Measurements from ENCODE around the gene CDC42SE1.

CDC42SE1 gene, protein sequence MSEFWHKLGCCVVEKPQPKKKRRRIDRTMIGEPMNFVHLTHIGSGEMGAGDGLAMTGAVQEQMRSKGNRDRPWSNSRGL

DNA sequence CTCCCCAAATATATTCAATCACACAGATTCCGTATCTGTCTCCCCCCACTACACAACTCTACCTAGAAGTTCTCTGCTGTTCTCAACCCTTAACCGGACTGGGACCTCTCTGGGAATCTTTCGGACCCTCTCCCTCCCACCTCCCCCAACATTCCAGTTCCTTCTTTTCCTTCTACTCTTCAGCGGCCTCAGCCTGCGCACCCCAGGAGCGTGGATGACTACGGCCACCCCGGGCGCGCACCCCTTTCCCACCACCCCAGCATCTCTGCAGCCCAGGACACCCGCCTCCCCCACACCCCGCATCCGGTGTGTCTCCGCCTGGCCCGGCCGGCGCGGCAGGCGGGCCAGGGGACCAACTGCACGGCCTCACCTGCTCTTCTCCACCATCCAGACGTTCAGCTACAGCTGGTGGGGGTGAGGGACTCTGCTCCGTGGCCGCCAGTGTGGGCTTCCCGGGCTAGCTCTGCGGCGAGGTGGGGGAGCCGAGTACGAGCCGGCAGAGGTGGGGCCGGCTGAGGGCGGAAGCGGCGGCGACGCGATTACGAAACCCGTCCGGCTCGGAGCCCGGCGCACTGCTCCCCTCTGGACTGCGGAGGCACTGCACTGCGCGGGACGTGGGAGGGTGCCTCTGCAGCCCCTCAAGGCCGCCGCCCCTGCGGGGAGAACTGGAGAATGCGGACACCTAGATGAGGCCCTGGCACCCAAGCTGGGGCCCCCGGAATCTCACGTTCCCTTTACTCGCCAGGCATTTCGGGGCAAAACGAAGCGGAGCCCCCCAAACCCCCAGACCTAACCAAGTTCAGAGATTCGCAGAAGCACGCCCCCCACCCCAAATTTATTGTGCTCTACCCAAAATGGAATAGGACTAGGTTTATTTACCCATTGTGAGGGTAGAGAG lies at the start of gene CDC42SE1:
Gene CDC42SE1, minus strand, starts transcription at position 514 of the 898 bp plus-strand sequence. CDS start 3,892 bp downstream, outside the sequence.
- Histone ChIP-seq H3K36me3 (ENCODE audit: control insufficient read depth, low read length) (peaks cover 46% of the 10 kb centered on the region), H3K27me3 (ENCODE audit: control insufficient read depth, low read length) (no peaks in the 10 kb centered on the region), H3K9me3 (ENCODE audit: control insufficient read depth, insufficient read depth, low read length) (no peaks in the 10 kb centered on the region), H3K4me2 (ENCODE audit: low read length) (peak within 1 kb of the TSS; percentile 88), H3K4me1 (ENCODE audit: control insufficient read depth, low read length) (peaks cover 43% of the 10 kb centered on the region), H3F3A (ENCODE audit: control insufficient read depth, insufficient read depth) (0 out of 2 replicates have a peak, but pooled peaks cover 3% of the 10 kb centered on the region), H4K20me1 (ENCODE audit: control insufficient read depth, insufficient read depth, low read depth, low read length) (peaks cover 15% of the 10 kb centered on the region), H3K27ac (ENCODE audit: low read depth, low read length) (peak within 1 kb of the TSS; percentile 57), H3K4me3 (ENCODE audit: low read length) (peak within 1 kb of the TSS; percentile 86), H3K79me2 (ENCODE audit: control insufficient read depth, low read length) (peaks cover 61% of the 10 kb centered on the region), H3K9me2 (replicated peaks; ENCODE audit: control insufficient read depth, low read length) (no peaks in the 10 kb centered on the region)
- no peak for TF ChIP-seq EZH2phosphoT487 (IDR thresholded peaks at IDR 0.05; ENCODE audit: borderline replicate concordance, low read length)
- TF ChIP-seq, protein P1, sequence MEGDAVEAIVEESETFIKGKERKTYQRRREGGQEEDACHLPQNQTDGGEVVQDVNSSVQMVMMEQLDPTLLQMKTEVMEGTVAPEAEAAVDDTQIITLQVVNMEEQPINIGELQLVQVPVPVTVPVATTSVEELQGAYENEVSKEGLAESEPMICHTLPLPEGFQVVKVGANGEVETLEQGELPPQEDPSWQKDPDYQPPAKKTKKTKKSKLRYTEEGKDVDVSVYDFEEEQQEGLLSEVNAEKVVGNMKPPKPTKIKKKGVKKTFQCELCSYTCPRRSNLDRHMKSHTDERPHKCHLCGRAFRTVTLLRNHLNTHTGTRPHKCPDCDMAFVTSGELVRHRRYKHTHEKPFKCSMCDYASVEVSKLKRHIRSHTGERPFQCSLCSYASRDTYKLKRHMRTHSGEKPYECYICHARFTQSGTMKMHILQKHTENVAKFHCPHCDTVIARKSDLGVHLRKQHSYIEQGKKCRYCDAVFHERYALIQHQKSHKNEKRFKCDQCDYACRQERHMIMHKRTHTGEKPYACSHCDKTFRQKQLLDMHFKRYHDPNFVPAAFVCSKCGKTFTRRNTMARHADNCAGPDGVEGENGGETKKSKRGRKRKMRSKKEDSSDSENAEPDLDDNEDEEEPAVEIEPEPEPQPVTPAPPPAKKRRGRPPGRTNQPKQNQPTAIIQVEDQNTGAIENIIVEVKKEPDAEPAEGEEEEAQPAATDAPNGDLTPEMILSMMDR (IDR thresholded peaks at IDR 0.05; ENCODE audit: low read depth, low read length, poor library complexity, severe bottlenecking) = peak; percentile 80

DNA sequence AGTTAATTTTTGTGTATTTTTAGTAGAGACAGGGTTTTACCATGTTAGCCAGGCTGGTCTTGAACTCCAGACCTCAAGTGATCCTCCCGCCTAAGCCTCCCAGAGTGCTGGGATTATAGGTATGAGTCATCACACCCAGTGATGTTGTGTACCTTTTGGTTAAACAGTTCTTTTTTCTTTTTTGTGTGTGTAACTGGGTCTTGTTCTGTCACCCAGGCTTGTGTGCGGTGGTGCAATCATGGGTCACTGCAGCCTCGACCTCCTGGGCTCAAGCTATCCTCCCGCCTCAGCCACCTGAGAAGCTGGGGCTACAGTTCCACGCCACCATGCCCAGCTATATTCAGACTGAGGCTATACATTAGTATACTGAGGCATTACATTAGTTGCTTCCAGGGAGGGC lies 48.9 kb upstream of the CDC42SE1 start:
- TF ChIP-seq, protein P1 (IDR thresholded peaks at IDR 0.05; ENCODE audit: low read depth, low read length, poor library complexity, severe bottlenecking) = no peak
- TF ChIP-seq EZH2phosphoT487 (IDR thresholded peaks at IDR 0.05; ENCODE audit: borderline replicate concordance, low read length) = no peak
- no peaks in the 10 kb centered on the region for H3K4me1 ChIP-seq (ENCODE audit: control insufficient read depth, low read length)
- no peaks in the 10 kb centered on the region for H4K20me1 ChIP-seq (ENCODE audit: control insufficient read depth, insufficient read depth, low read depth, low read length)

DNA sequence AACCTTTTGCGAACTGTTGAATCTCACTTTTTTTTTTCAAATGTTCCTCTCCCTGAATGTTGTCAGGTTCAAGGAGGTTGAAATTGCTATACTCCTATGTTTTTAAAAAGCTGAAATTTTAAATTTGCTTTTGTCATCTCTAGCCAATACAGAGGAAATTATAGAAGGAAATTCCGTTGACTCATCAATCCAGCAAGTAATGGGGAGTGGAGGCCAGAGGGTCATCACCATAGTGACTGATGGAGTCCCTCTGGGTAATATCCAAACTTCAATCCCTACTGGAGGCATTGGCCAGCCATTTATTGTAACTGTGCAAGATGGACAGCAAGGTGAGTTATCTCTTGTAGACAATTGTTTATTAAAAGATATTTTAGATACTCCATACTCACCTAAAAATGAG lies 47.5 kb upstream of the CDC42SE1 start:
- H3K4me2 ChIP-seq (ENCODE audit: low read length) = no peak overlapping the region
- H3K4me3 ChIP-seq (ENCODE audit: low read length) = no peak overlapping the region
- H3K9me2 ChIP-seq (replicated peaks; ENCODE audit: control insufficient read depth, low read length) = no peaks in the 10 kb centered on the region
- no peaks in the 10 kb centered on the region for H3K9me3 ChIP-seq (ENCODE audit: control insufficient read depth, insufficient read depth, low read length)
- no peaks in the 10 kb centered on the region for H3K79me2 ChIP-seq (ENCODE audit: control insufficient read depth, low read length)
- H3K4me1 ChIP-seq (ENCODE audit: control insufficient read depth, low read length) = no peaks in the 10 kb centered on the region
- H3F3A ChIP-seq (ENCODE audit: control insufficient read depth, insufficient read depth) = no peaks in the 10 kb centered on the region
- TF ChIP-seq, protein P1 (IDR thresholded peaks at IDR 0.05; ENCODE audit: low read depth, low read length, poor library complexity, severe bottlenecking) = no peak
- no peak overlapping the region for H3K27ac ChIP-seq (ENCODE audit: low read depth, low read length)
- no peaks in the 10 kb centered on the region for H4K20me1 ChIP-seq (ENCODE audit: control insufficient read depth, insufficient read depth, low read depth, low read length)
- H3K36me3 ChIP-seq (ENCODE audit: control insufficient read depth, low read length) = no peaks in the 10 kb centered on the region
- H3K27me3 ChIP-seq (ENCODE audit: control insufficient read depth, low read length) = no peaks in the 10 kb centered on the region

More for the DNA sequence above, 48.9 kb upstream of the CDC42SE1 start:
- no peaks in the 10 kb centered on the region for H3K36me3 ChIP-seq (ENCODE audit: control insufficient read depth, low read length)
- H3K4me2 ChIP-seq (ENCODE audit: low read length) = no peak overlapping the region
- H3K27me3 ChIP-seq (ENCODE audit: control insufficient read depth, low read length) = no peaks in the 10 kb centered on the region
- H3K9me2 ChIP-seq (replicated peaks; ENCODE audit: control insufficient read depth, low read length) = no peaks in the 10 kb centered on the region
- H3F3A ChIP-seq (ENCODE audit: control insufficient read depth, insufficient read depth) = no peaks in the 10 kb centered on the region
- no peaks in the 10 kb centered on the region for H3K9me3 ChIP-seq (ENCODE audit: control insufficient read depth, insufficient read depth, low read length)
- H3K27ac ChIP-seq (ENCODE audit: low read depth, low read length) = no peak overlapping the region
- H3K79me2 ChIP-seq (ENCODE audit: control insufficient read depth, low read length) = no peaks in the 10 kb centered on the region
- H3K4me3 ChIP-seq (ENCODE audit: low read length) = no peak overlapping the region

Measured in DOHH2 (cell line).